Mucosa of gallbladder (tissue), 1 donor: ENCODE results near the gene AEBP1. TPM values are rescaled to one million over a fixed set of nuclear protein-coding genes. Genes with fewer than 3 reads are reported as not detected.

Experiments used
- DNase-seq: peaks from one replicate; pipeline ENCODE4 v3.0.0-alpha.2; 2020; ENCODE audit warnings: low spot score
- total RNA-seq: library from RNA; stranded (reverse); gene quantifications from one replicate; pipeline ENCODE4 v1.2.1, GENCODE V29; 2021
- donor health status: DM: no; HTN: no; CAD: no.

The AEBP1 gene
- 107 TPM for total RNA-seq

GRCh38 chr7:44103923-44104859 is at the start of gene AEBP1:
AEBP1 (plus strand) TSS chr7:44104345; CDS start chr7:44104666, 321 bp downstream.
- no peak for DNase-seq

DNA sequence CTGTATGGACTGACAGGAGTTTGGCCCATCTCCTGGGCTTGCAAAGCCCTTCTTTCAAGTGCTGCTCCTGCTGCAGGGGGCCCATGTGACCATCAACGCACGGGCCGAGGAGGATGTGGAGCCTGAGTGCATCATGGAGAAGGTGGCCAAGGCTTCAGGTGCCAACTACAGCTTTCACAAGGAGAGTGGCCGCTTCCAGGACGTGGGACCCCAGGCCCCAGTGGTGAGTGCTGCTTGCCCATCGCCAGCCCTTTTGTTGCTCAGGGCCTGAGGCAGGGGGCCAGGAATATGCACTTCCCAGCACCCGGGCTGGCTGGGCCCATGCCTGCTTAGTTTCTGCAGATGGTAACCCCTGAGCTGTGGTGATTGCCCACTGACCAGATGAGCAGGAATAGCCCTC is 47.5 kb upstream of the AEBP1 start:
- no peak for DNase-seq

DNA sequence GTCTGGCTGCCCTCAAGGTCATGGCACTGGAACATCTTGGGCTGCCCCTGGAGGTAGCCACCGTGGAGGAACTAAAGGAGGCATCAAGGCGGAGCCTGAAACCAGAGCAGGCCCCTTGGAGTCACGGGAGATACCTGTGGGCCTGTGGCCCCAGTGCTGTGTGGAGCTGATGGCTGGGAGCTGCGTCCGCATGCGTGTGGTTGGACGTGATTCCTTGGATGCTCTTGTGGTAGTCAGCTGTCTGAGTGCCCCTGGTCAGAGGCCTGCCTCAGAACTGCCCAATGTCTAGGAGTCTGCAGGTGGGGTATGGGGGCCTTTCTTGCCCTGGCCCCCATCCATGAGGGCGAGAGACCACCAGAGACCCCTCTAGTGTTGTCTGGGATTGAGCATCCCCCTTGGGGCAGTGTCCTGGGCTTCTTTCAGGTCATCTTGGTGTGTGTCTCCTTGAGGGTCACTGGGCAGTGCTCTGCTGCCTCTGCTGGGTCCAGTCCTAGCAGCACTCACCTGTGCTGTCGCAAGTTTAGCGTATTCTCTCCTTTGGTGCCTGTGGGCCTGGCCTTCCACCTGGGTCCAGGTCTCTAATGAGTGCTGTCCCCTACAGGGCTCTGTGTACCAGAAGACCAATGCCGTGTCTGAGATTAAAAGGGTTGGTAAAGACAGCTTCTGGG is 46.8 kb upstream of the AEBP1 start:
- no peak for DNase-seq

DNA sequence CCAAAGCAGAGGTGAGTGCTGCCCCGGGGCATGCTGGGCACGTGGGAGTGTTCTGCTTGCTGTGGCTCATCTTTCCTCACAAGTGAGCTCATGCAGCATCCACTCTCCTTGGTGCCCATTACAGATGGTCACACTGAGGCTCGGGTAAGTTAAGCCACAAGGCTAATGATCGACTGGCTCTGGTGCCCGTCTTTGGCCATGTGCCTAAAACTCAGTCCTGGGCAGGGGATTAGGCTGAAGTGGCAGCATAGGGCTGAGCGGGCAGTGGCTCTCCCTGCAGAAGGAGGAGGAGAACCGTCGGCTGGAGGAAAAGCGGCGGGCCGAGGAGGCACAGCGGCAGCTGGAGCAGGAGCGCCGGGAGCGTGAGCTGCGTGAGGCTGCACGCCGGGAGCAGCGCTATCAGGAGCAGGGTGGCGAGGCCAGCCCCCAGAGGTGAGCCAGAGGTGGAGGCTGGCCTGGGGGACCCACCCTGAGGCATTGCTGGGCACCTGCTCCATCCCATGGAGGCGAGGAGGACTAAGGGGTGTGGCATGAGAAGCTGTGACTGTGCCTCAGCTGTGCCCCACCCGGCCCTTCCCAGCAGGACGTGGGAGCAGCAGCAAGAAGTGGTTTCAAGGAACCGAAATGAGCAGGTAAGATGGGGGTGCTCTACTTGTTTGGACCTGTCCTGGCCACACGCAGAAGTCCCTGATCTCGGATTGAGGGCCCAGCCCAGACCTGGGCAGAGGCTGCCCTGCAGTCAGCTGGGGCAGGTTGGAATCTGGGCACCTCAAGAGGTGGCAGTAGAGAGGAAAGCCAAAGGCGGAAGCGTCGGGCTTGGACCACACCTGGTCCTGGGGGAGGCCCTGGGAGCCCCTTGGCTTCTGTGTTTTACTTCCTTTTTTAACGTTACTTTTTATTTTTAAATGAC is 46.0 kb upstream of the AEBP1 start:
- no peak for DNase-seq

DNA sequence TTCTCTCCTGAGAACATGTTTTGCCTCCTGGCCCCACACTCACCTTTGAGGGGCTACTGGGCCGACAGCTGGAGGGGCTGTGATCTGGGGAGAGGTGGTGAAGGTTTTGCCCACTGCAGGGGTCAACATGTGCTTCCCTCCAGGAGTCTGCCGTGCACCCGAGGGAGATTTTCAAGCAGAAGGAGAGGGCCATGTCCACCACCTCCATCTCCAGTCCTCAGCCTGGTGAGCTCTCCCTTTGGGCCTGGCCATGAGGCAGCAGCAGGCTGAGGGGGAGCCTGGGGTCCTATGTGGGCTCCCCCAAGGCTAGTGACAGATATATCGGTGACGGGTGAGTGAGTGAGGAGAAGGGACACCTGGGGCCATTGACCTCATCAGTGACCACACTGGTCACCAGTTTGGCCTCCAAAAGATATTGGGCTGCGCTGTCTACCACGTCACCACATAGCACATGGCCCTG is 45.4 kb upstream of the AEBP1 start:
- no peak for DNase-seq

- DNase-seq, result no peak
Observed at GRCh38 chr7:44059219-44060090, 44.7 kb upstream of the AEBP1 start.

- DNase-seq, result no peak
Observed at GRCh38 chr7:44060091-44060947, 43.8 kb upstream of the AEBP1 start.

DNA sequence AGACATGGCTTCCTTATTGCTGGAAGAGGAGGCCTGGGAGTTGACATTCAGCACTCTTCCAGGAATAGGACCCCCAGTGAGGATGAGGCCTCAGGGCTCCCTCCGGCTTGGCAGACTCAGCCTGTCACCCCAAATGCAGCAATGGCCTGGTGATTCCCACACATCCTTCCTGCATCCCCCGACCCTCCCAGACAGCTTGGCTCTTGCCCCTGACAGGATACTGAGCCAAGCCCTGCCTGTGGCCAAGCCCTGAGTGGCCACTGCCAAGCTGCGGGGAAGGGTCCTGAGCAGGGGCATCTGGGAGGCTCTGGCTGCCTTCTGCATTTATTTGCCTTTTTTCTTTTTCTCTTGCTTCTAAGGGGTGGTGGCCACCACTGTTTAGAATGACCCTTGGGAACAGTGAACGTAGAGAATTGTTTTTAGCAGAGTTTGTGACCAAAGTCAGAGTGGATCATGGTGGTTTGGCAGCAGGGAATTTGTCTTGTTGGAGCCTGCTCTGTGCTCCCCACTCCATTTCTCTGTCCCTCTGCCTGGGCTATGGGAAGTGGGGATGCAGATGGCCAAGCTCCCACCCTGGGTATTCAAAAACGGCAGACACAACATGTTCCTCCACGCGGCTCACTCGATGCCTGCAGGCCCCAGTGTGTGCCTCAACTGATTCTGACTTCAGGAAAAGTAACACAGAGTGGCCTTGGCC is 43.0 kb upstream of the AEBP1 start:
- no peak for DNase-seq

DNA sequence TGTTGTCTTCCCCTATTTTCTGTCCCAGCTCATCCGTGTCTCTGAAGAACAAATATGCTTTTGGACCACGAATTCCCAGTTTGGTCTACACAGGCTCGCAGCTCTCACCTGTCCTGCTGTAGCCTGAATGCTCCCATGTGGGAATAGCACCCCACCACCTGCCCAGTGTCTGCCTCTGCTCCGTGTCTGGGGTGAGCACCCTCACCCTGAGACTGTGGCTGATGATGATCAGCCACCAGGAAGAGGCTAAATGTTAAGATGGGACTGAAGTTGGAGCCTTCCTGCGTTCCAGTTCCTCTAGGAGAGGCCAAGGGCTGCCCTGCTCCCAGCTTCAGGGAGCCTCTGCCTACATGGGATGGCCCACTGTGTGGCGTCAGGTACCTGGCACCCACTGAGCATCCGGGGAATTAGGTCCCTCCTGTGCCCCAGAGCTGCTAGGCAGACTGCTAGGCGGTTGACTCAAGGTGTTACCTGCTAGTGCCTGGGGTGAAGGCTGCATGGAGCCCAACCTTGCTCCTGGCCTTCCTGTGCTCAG is 42.4 kb upstream of the AEBP1 start:
- no peak for DNase-seq

- no peak for DNase-seq
Observed at GRCh38 chr7:44062180-44062902, 41.8 kb upstream of the AEBP1 start.

DNA sequence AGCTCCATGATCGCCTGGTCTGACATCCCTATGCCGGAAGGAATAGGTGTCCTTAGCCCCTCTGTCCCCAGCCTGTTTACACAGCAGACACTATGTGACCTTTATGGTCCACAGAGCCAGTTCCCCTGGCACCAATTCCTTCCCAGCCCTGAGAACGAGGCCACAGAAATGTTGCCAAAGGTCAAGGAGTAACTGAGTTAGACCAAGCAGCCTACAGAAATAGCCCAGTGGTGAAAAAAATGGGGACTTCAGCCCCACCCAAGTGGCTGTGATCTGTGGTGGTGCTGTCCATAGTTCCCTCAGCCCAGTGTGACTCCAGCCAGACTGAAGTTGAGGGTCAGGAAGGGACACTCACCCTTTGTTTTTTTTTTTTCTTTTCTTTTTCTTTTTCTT is 41.2 kb upstream of the AEBP1 start:
- no peak for DNase-seq

GRCh38 chr7:44063547-44063893 is 40.6 kb upstream of the AEBP1 start:
- no peak for DNase-seq

DNA sequence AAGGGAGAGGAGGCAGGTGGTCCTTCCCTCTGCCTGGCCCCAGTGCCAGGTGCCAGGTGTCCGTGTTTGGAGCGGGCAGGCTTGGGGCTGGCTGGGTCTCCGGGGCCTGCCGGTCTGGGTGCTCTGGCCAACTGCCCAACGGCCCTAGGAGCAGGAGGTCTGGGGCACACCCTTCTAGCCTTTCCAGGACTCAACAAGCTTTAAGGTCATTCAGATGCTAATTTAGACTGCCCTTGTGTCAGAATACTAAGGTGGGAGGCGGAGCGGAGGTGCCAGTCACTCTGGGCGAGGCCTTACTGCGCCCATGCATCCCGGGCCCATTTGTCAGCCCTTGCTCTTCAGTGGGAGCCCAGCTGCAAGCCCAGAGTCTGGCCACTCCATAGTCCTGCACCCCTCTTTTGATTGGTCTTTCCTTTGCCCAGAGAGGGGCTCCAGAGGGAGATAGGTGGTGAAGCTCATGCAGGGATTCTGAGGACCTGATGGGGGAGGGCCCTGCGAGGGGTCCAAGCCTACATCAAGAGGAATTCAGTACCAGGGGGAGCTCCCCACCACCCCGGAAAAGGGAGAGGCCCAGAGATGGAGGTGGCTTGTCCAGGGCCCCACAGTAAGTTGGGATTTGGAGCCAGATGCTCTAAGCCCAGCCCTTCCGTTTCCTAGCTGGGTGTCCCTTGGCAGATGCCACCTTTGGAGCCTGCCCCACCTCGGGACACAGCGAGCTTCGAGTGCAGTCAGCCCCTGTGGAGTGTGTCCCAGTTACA is 40.1 kb upstream of the AEBP1 start:
- DNase-seq, result no peak

DNA sequence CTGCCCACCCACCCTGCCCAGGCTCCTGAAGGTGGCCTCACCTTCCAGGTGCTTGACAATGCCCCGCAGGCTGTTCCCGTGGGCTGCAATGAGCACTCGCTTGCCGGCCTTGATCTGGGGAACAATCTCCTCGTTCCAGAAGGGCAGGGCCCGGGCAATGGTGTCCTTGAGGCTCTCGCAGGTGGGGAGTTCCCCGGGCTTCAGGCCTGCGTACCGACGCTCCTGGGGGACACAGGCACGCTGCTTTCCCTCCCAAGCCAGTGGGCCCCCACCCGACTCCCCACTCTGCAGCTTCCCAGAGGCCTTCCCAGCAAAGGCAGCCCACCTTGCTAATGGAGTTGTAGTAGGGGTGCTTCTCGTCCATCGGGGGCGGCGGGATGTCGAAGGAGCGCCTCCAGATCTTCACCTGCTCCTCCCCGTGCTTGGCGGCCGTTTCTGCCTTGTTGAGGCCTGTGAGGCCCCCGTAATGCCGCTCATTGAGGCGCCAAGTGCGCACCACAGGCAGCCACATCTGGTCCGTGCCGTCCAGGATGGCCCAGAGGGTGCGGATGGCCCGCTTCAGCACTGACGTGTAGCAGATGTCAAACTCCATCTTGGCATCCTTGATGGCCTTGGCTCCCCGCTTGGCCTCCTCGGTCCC is 39.2 kb upstream of the AEBP1 start:
- DNase-seq, result no peak

GRCh38 chr7:44065431-44066110 is 38.6 kb upstream of the AEBP1 start, which contains the start of gene PGAM2:
PGAM2 (minus strand) TSS chr7:44065567; CDS start chr7:44065529, 38 bp downstream.
- no peak for DNase-seq

DNA sequence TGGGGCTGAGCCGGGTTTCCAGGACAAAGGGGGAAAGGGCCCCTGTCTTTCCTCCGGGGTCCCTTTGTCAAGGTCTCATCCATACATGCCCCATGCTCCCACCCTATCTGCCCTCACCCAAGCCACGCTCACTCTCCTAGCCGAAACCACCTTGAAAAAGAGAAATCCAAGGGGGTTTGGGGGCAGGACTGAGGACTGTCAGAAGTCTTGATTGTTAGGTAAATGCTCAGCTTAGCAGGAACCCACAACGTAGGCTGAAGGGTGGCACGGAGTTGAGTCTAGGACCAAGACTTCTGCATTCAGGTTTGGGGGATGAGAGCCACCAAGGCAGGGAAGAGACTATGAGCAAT is 38.1 kb upstream of the AEBP1 start:
- DNase-seq, result no peak
